ENCODE results near the gene ST6GALNAC4.

Gene ST6GALNAC4

DNA sequence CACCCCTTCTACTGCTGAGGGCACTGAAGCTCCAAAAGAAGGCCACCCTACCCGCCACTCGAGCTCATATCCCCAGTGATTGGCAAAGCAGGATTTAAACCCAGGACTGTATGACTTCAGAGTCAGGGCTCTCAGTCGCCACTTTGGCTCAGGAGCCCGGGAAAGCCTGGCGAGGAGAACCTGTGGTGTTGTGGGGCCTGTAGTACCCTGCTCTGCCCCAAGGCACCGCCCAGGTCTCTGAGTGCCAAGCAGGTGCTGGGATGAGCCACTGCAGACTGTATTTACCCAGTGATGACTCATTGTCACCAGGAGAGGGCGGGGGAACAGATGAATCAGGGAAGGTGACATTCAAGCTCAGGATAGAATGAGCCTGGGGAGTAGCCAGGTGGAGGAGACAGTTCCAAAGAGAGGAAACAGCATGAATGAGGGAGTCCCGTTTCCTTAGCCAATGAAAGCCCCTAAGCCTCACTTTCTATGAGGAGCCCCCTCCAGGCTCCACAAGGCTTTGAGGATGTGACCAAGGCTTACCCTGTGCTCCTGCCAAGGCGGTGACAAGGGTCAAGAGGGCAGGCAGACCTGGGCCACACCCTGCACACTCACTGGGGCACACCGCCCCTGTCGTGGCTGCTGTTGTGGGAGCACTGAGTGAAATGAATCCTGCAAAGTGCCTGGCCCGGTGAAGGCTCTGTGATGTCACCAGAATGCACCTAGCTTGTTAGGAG lies 38.6 kb upstream of the ST6GALNAC4 start:
- Histone ChIP-seq H3K79me2 (ENCODE audit: low read length) (no peaks in the 10 kb centered on the region), H3K36me3 (replicated peaks; ENCODE audit: low read depth, low read length) (no peaks in the 10 kb centered on the region), H3K9me3 (ENCODE audit: insufficient read depth, low read length) (no peaks in the 10 kb centered on the region), H3K27me3 (ENCODE audit: low read depth, low read length) (no peaks in the 10 kb centered on the region), H3K9ac (ENCODE audit: low read length) (no peak overlapping the region), H3K4me3 (ENCODE audit: low read length) (no peak overlapping the region), H3K27ac (ENCODE audit: low read length) (no peak overlapping the region), H2AFZ (ENCODE audit: low read depth, low read length) (no peak overlapping the region), H3K4me1 (ENCODE audit: low read length) (peaks cover 23% of the 10 kb centered on the region), H4K20me1 (ENCODE audit: insufficient read depth, low read length) (peaks cover 23% of the 10 kb centered on the region; the same call in 1 of the 2 replicates), H3K4me2 (ENCODE audit: low read length) (peak overlapping the region; percentile 18)
- no peak for TF ChIP-seq EZH2phosphoT487 (IDR thresholded peaks at IDR 0.05; ENCODE audit: low read depth)
- TF ChIP-seq, protein P1, sequence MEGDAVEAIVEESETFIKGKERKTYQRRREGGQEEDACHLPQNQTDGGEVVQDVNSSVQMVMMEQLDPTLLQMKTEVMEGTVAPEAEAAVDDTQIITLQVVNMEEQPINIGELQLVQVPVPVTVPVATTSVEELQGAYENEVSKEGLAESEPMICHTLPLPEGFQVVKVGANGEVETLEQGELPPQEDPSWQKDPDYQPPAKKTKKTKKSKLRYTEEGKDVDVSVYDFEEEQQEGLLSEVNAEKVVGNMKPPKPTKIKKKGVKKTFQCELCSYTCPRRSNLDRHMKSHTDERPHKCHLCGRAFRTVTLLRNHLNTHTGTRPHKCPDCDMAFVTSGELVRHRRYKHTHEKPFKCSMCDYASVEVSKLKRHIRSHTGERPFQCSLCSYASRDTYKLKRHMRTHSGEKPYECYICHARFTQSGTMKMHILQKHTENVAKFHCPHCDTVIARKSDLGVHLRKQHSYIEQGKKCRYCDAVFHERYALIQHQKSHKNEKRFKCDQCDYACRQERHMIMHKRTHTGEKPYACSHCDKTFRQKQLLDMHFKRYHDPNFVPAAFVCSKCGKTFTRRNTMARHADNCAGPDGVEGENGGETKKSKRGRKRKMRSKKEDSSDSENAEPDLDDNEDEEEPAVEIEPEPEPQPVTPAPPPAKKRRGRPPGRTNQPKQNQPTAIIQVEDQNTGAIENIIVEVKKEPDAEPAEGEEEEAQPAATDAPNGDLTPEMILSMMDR (IDR thresholded peaks at IDR 0.05; ENCODE audit: low read depth, low read length), result peak; percentile 65

DNA sequence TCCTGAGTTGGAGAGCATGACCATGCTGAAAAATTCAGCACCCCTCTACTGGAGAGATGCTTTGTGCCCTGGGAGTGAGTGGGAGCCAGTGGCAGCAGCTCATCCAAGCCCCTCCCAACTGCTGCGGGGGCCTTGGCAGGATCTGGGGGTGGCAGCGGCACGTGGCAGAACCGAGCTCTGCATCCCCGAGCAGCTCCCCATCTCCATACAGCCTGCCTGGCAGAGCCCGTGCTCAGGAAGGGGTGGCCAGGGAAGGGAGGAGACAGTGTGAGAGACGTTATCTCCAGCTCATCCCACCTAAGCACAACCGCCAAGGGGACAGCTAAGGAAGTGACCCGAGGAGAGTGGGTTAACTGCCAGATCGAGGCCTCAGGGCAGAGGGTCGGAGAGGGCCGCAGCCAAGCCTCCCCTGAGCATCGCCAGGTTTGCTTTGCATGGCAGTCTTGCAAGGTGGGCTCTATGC lies 38.0 kb upstream of the ST6GALNAC4 start:
- Histone ChIP-seq H2AFZ (ENCODE audit: low read depth, low read length) (no peak overlapping the region), H3K4me2 (ENCODE audit: low read length) (peak overlapping the region; percentile 18), H3K27ac (ENCODE audit: low read length) (no peak overlapping the region), H4K20me1 (ENCODE audit: insufficient read depth, low read length) (peaks cover 23% of the 10 kb centered on the region; the same call in 1 of the 2 replicates), H3K27me3 (ENCODE audit: low read depth, low read length) (no peaks in the 10 kb centered on the region), H3K79me2 (ENCODE audit: low read length) (no peaks in the 10 kb centered on the region), H3K36me3 (replicated peaks; ENCODE audit: low read depth, low read length) (no peaks in the 10 kb centered on the region), H3K9ac (ENCODE audit: low read length) (no peak overlapping the region), H3K4me1 (ENCODE audit: low read length) (peaks cover 23% of the 10 kb centered on the region), H3K4me3 (ENCODE audit: low read length) (no peak overlapping the region), H3K9me3 (ENCODE audit: insufficient read depth, low read length) (no peaks in the 10 kb centered on the region)
- no peak for TF ChIP-seq EZH2phosphoT487 (IDR thresholded peaks at IDR 0.05; ENCODE audit: low read depth)
- TF ChIP-seq, protein P1 (IDR thresholded peaks at IDR 0.05; ENCODE audit: low read depth, low read length), result no peak

DNA sequence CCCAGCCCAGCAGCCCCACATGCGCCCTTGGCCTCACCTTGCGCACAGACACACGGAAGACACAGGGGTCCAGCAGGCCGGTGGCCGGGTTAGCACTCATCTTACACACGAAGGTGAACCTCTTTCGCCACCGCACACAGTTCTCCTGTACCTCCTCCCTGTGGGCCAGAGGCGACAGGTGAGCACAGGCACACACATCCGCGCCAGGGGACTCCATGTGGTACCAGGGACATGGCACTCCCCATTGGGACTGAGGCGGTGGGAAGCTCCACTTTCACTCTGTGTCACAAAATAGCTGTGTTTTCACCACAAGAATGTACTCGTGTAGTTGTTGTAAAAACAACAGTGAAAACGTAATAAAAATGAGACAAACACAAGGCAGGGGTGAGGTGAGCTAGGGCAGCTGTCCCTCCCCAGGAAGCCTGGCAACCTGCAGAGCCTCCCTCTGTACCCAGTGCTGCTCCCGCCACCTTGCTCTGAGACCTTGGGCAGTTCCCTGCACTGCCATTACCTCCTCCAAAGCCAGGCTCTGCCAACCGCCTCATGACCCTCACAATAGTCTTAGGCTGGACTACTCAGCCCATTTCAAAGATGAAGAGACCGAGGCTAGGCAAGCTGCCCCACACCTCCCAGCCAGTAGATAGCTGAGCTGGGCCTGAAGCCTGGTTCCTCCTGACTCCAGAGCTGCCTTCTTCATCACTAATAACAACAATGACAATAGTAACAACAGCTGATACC lies 37.1 kb upstream of the ST6GALNAC4 start:
- Histone ChIP-seq H3K4me2 (ENCODE audit: low read length) (no peak overlapping the region), H4K20me1 (ENCODE audit: insufficient read depth, low read length) (peaks cover 23% of the 10 kb centered on the region; the same call in 1 of the 2 replicates)

More for the DNA sequence above, 37.1 kb upstream of the ST6GALNAC4 start:
- no peak for TF ChIP-seq EZH2phosphoT487 (IDR thresholded peaks at IDR 0.05; ENCODE audit: low read depth)
- TF ChIP-seq, protein P1 (IDR thresholded peaks at IDR 0.05; ENCODE audit: low read depth, low read length), result no peak
- H3K9ac ChIP-seq (ENCODE audit: low read length), result no peak overlapping the region
- H3K79me2 ChIP-seq (ENCODE audit: low read length), result no peaks in the 10 kb centered on the region
- H3K4me3 ChIP-seq (ENCODE audit: low read length), result no peak overlapping the region
- H3K4me1 ChIP-seq (ENCODE audit: low read length), result peaks cover 29% of the 10 kb centered on the region
- no peaks in the 10 kb centered on the region for H3K36me3 ChIP-seq (replicated peaks; ENCODE audit: low read depth, low read length)
- H3K9me3 ChIP-seq (ENCODE audit: insufficient read depth, low read length), result no peaks in the 10 kb centered on the region
- no peak overlapping the region for H3K27ac ChIP-seq (ENCODE audit: low read length)
- H3K27me3 ChIP-seq (ENCODE audit: low read depth, low read length), result no peaks in the 10 kb centered on the region
- no peak overlapping the region for H2AFZ ChIP-seq (ENCODE audit: low read depth, low read length)
